ENCODE results near the gene TTL. TPM values are rescaled to one million over a fixed set of nuclear protein-coding genes. Genes with fewer than 3 reads are reported as not detected.
"Not testable (repeated sequence)": the region's sequence is repeated elsewhere in the genome, so short reads cannot be mapped to it uniquely, and the experiment has no call there.

Gene TTL
- 10 to 100 TPM in 1 of 2 donors, 1 to 10 TPM in 1; 7.8 to 18.1 TPM for total RNA-seq

DNA sequence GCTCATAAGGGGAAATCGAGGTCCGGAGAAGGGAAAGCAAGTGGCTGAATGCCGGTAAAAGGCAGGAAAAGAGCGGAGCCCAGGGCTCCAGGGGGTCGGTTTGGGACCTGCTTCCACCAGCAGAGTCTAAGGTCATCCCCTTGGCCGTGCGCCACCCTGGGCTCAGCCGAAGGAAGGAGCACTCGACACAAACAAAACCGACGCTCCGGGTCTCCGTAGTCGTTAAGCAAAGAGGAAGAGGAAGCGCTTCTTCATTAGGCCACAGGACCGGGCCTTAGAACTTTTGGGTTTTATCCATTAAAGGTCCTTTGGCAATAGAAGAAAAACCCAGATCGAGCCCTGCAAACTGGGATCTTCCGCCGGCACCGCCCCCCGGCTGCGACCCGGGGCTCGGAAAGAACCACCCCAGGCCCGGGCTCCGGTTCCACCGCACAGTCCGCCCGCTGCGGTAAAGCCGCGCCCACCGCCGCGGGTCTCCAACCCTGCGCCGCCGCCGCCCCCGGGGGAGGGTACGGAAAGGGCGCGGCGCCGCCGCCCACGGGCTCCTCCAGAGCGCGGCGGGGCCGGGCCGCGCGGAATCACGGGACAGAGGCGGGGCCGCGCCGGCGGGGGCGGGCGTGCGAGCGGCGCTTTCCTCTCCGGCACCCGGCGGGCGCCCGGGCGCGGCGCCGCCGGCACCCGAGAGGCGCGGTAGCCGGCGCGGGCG lies at the start of gene TTL:
Gene TTL (plus strand): TSS at position 629 of the 706 bp plus-strand sequence. CDS start 189 bp downstream, outside the sequence.
- Histone ChIP-seq H3K27ac (peak within 1 kb of the TSS; percentile 59 to 87 (median 80)), H3K9me3 (no peaks in the 10 kb centered on the region), H3K36me3 (replicated peaks in 1 of 2; ENCODE audit: insufficient read depth in 1 of 2, low read depth in 2 of 2) (no peaks in the 10 kb centered on the region), H3K4me1 (peaks cover 18% of the 10 kb centered on the region), H3K4me3 (peak within 1 kb of the TSS; percentile 78 to 79), H3K27me3 (peaks cover 0 to 7% of the 10 kb centered on the region in 2 donors)
- TF ChIP-seq, protein P1, sequence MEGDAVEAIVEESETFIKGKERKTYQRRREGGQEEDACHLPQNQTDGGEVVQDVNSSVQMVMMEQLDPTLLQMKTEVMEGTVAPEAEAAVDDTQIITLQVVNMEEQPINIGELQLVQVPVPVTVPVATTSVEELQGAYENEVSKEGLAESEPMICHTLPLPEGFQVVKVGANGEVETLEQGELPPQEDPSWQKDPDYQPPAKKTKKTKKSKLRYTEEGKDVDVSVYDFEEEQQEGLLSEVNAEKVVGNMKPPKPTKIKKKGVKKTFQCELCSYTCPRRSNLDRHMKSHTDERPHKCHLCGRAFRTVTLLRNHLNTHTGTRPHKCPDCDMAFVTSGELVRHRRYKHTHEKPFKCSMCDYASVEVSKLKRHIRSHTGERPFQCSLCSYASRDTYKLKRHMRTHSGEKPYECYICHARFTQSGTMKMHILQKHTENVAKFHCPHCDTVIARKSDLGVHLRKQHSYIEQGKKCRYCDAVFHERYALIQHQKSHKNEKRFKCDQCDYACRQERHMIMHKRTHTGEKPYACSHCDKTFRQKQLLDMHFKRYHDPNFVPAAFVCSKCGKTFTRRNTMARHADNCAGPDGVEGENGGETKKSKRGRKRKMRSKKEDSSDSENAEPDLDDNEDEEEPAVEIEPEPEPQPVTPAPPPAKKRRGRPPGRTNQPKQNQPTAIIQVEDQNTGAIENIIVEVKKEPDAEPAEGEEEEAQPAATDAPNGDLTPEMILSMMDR (IDR thresholded peaks at IDR 0.05) = no peak
- peak in 1 of 3 donors; percentile 48 for TF ChIP-seq POLR2A (IDR thresholded peaks at IDR 0.05)
- intact Hi-C loops (cut with DNase I) = no loop called here
- ATAC-seq (peak; percentile 89), DNase-seq (peak; percentile 66 to 81 (median 71))
- 0 to 1% methylated on average over 25 to 38 of the region's 82 CpGs for WGBS, 2 donors

DNA sequence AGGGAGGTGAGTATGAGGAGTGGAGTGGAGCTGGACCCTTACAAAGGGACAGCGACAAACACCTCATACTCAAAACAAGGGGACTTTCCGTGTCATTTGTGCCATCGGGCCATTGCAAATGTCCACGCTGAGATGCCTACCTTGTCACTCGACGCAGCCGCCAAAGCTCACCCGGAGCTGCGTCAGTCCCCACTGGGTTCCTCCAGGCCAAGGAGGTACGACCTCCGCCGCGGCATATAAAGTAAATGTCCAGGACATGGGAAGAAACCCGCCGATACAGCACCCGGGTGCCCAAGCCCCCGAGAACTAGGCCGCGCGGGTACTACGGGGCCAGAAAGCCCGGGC lies 49.6 kb upstream of the TTL start:
- H3K9me3 ChIP-seq; intact Hi-C loops (cut with DNase I); H3K27me3 ChIP-seq; H3K36me3 ChIP-seq (replicated peaks in 1 of 2; ENCODE audit: insufficient read depth in 1 of 2, low read depth in 2 of 2); DNase-seq; ATAC-seq: not testable (repeated sequence)
- Histone ChIP-seq H3K27ac (peak overlapping the region in 3 of 4 donors; percentile 35 to 84 (median 81)), H3K4me3 (peak overlapping the region; percentile 2 to 20), H3K4me1 (peaks cover 11% of the 10 kb centered on the region)
- 8 to 43% methylated on average over 8 to 22 of the region's 22 CpGs for WGBS, 2 donors

DNA sequence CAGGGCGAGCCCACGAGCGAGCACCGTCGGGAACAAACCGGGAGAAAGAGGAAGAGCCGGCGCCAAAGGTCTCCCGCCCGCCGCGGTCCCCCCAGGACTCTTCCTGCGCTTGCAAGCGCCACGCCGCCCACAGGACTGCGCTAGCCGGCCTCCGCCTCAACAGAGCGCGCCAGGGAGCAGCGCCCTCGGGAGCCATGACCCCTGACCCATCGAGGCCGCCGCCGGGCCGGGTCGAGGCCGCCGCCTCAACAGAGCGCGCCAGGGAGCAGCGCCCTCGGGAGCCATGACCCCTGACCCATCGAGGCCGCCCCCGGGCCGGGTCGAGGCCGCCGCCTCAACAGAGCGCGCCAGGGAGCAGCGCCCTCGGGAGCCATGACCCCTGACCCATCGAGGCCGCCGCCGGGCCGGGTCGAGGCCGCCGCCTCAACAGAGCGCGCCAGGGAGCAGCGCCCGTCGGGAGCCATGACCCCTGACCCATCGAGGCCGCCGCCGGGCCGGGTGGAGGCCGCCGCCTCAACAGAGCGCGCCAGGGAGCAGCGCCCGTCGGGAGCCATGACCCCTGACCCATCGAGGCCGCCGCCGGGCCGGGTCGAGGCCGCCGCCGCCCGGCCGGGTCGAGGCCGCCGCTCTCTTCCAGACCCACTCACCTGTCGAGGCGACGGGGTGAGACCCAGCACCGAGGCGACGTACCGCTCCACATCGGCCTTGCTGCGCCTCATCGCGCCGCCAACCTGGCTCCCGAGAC lies 49.0 kb upstream of the TTL start:
- peak in 1 of 3 donors; percentile 35 for TF ChIP-seq POLR2A (IDR thresholded peaks at IDR 0.05)

DNA sequence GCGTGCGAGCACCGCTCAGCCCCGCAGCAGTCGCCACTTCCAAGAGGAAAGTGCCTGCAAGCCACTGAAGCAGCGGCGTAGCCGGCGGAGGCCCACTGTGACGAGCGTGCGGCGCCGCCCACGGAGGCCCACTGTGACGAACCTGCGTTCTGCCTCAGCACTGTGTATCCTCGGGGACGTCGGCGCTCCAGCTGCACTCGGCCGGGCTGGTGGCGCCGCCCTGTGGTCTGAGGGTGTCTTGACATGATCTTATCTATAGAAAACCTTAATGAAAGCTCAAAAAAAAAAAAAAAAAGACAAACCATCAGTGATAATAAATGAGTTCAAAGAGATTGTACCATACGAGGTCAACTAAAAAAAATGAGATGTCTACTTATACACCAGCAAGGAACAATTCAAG lies 48.5 kb upstream of the TTL start, which contains the start of gene RGPD8:
Gene RGPD8 (minus strand): TSS at position 166 of the 400 bp plus-strand sequence. CDS start 192 bp downstream, outside the sequence.
- WGBS, 2 donors = 0% methylated on average over 3 to 9 of the region's 26 CpGs
- Histone ChIP-seq H3K4me1 (peaks cover 11% of the 10 kb centered on the region), H3K27ac (peak within 1 kb of the TSS; percentile 35 to 84 (median 63)), H3K4me3 (peak within 1 kb of the TSS; percentile 2 to 20)
- H3K36me3 ChIP-seq (replicated peaks in 1 of 2; ENCODE audit: insufficient read depth in 1 of 2, low read depth in 2 of 2); H3K9me3 ChIP-seq; intact Hi-C loops (cut with DNase I); H3K27me3 ChIP-seq: not testable (repeated sequence)
- ATAC-seq = peak; percentile 98
- peak; percentile 87 to 94 (median 91) for DNase-seq
- TF ChIP-seq, protein P1 (IDR thresholded peaks at IDR 0.05) = peak; percentile 13 to 79 (median 62)
- TF ChIP-seq POLR2A (IDR thresholded peaks at IDR 0.05) = peak in 2 of 3 donors; percentile 16 to 40

More for the DNA sequence above, 49.0 kb upstream of the TTL start:
- DNase-seq (peak; percentile 39 to 41 (median 40)), ATAC-seq (peak; percentile 56)
- H3K36me3 ChIP-seq (replicated peaks in 1 of 2; ENCODE audit: insufficient read depth in 1 of 2, low read depth in 2 of 2); H3K9me3 ChIP-seq; intact Hi-C loops (cut with DNase I); H3K27me3 ChIP-seq: not testable (repeated sequence)
- Histone ChIP-seq H3K4me3 (peak overlapping the region; percentile 2 to 20), H3K27ac (peak overlapping the region; percentile 35 to 84 (median 63)), H3K4me1 (peaks cover 11% of the 10 kb centered on the region)
- 3 to 6% methylated on average over 8 to 62 of the region's 98 CpGs for WGBS, 2 donors

DNA sequence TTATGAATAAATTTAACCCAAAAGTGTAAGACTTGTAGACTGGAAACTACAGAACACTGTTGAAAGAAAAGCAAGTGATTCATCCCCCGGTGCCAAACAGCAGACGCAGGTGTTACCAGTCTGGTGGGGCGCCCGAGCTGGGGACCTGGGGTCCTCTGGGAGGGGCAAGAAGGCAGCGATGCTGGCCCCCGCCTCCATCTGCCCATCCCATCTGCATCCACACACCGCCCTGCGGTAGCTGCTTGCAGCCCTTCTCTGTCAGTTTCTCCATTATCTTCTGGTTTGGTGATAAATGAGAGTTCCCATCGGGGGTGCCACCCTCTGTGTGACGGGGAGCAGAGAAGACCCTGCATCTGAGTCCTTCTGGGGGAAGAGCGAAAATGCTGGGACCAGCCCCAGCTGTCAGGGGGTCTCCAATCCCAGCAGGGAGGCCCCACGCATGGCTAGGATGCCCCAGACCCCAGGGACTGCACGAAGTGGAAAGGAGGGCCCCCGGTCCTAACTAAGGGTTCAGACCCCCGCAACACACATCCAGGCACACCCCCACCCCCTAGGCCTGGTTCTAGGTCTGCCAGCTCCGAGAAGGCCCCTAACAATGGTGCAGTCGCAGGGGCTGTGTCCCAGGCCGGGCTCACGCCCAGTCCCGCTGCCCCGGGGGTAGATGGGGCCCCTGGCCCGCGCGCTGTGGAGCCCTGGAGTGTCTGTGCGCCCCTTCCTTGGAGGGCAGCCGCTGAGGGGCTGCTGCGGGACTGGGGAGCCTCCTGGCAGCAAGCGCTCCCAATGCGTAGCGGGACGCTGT lies 47.8 kb upstream of the TTL start:
- Histone ChIP-seq H3K9me3 (no peaks in the 10 kb centered on the region), H3K36me3 (replicated peaks in 1 of 2; ENCODE audit: insufficient read depth in 1 of 2, low read depth in 2 of 2) (no peaks in the 10 kb centered on the region), H3K4me3 (no peak overlapping the region), H3K27me3 (no peaks in the 10 kb centered on the region), H3K27ac (no peak overlapping the region), H3K4me1 (peaks cover 11% of the 10 kb centered on the region)
- intact Hi-C loops (cut with DNase I) = no loop called here
- peak in 1 of 4 donors; percentile 15 for DNase-seq
- no peak for ATAC-seq
- WGBS, 2 donors = 34 to 69% methylated on average over 12 to 29 of the region's 31 CpGs
- no peak for TF ChIP-seq POLR2A (IDR thresholded peaks at IDR 0.05)
- TF ChIP-seq, protein P1 (IDR thresholded peaks at IDR 0.05) = no peak

DNA sequence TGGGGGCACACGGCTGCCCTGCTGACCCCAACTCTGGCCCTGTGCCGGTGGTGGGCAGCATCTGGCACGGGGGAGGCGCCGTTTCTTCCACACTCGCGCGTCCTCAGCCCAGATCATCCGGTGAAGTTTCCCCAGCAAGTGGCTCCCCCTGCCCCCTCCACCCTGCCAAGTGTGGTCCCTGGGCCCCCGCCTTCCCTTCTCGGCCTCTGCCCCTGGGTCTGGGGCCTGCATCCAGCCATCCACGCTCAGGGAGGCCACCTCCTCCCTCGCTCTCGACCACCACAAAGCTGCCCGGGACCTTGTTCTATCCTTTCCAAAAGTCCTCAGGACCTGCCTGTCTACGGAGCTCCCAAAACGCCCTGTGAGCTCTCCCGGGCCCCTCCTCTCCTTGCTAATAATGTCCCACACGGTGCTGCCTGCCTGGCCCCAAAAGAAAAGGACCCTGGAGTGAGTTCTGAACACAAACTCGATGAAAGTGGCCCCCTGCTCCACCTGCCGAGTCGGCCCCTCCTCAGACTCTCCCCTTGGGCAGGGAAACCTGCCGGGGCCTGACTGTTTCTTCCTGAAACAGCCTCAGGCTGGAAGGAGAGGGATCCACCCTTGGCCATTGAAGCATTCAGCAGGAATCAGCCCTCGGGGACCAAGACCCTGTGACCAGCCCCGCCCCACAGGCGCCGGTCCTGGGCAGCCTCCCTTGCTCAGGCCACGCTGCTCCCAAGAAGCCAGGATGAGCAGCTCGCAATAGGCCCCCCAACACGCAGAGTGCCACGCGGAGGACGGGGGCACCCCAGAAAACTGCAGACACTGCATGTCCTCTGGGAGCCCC lies 46.9 kb upstream of the TTL start:
- ATAC-seq; H3K9me3 ChIP-seq; H3K27ac ChIP-seq; H3K36me3 ChIP-seq (replicated peaks in 1 of 2; ENCODE audit: insufficient read depth in 1 of 2, low read depth in 2 of 2); H3K4me3 ChIP-seq; DNase-seq; H3K27me3 ChIP-seq: not testable (repeated sequence)
- 74 to 75% methylated on average over 11 to 24 of the region's 33 CpGs for WGBS, 2 donors
- intact Hi-C loops (cut with DNase I) = loop anchor here (5.0 kb wide), 1 partner anchor 173 kb away; no protein-coding TSS in a partner anchor
- peaks cover 11% of the 10 kb centered on the region for H3K4me1 ChIP-seq

DNA sequence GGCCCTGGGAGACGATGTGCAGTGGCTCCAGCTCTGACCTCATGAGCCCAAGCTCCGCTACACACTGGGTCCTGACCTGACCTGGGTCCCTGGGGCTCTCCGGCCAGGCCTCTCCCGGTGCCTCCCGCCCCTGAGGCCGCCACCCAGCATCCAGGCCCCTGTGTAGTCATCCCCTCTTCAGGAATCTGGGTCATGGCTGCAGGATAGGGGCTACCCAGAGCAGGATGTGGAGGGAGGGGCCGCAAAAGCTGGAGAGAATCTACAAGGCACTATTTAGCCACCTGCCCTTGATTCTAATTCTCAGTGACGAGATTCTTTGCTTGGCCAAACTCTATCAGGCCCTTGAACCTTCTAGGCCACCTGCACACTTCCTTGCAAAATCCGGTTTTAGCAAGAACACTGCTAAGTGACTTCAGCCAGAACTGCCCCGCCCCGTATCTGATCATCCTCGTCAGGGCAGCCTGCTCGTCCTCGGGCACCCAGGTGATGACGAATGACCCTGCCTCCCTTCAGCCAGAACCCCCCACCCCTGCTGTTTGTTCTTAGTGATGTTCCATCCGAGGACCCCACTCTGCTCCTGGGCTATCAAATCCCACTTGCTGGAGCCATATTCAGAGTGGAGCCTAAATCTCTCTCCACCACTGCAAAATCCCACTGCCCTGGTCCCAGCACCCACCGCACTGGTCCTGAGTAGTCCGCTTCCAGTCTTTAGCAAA lies 46.1 kb upstream of the TTL start:
- 82 to 84% methylated on average over 14 to 18 of the region's 18 CpGs for WGBS, 2 donors
- peaks cover 11% of the 10 kb centered on the region for H3K4me1 ChIP-seq
- not testable (repeated sequence) for H3K36me3 ChIP-seq (replicated peaks in 1 of 2; ENCODE audit: insufficient read depth in 1 of 2, low read depth in 2 of 2); DNase-seq; ATAC-seq; H3K27me3 ChIP-seq; H3K27ac ChIP-seq; H3K9me3 ChIP-seq; H3K4me3 ChIP-seq
- intact Hi-C loops (cut with DNase I) = loop anchor here (5.0 kb wide), 1 partner anchor 174 kb away; no protein-coding TSS in a partner anchor
